ENCODE data around the gene ACTN4. TPM values are rescaled to one million over a fixed set of nuclear protein-coding genes. Genes with fewer than 3 reads are reported as not detected.

The ACTN4 gene
- total RNA-seq, 1 donor from 2014 or later = 152 TPM

DNA sequence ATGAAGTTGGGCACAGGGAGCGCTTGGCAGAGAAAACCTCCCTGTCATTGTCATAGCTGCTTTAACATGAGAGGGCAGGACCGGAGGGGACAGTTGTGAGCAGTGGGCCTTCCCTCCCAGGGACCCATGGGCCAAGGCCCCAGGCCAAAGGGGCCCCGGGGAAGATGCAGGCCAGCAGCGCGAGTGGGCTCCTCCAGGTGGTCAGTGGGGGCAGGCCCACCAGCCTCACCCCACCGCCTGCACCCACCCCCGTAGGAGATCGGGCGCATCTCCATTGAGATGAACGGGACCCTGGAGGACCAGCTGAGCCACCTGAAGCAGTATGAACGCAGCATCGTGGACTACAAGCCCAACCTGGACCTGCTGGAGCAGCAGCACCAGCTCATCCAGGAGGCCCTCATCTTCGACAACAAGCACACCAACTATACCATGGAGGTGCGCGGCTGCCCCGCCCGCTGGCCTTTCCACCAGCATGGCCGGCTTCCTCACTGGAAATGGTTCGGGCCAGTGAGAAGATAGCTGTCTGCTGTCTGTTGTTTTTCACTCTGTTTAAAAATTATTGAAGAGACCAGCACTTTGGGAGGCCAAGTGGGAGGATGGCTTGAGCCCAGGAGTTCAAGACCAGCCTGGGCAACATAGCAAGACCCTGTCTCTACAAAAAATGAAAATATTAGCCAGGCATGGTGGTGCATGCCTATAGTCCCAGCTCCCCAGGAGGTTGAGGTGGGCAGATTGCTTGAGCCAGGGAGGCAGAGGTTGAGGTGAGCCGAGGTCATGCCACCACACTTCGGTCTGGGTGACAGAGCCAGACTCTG, 78.2 kb downstream of the ACTN4 start:
- DNase-seq = no peak

DNA sequence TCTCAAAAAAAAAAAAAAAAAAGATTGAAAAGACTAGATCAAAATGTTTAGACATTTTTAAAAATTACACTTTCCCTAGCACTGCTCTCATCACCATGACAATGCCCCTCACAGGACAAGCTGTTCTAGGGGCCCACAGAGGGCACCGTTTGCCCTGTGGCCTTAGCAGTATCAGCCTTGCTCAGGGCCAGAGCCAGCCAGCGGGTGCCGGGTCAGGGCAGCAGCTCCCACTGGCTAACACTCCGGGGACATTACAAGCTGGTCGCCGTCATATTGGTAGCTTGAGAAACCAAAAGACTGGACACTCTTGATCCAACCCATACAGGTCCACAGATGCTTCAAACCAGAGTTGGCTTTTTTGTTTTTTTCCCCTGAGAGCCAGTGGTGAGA, 78.8 kb downstream of the ACTN4 start:
- no peak for DNase-seq

DNA sequence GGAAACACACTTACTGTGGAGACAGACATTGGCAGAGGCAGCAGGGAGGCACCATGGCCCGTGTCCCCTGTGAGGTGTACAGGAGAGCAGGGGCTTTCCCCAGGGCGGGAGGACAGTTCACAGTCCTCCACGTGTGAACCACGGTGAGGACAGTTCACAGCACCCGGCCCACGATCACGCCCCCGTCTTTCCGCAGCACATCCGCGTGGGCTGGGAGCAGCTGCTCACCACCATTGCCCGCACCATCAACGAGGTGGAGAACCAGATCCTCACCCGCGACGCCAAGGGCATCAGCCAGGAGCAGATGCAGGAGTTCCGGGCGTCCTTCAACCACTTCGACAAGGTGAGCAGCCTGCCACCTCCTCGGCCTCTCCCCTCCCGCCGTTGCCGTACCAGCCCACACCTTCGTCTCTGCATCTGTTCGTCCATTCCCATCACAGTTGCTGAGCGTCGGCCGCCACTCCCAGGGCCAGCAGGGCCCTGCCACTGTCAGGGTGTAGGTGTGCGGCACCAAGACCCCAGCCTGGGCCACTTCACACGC, 79.4 kb downstream of the ACTN4 start:
- no peak for DNase-seq

DNA sequence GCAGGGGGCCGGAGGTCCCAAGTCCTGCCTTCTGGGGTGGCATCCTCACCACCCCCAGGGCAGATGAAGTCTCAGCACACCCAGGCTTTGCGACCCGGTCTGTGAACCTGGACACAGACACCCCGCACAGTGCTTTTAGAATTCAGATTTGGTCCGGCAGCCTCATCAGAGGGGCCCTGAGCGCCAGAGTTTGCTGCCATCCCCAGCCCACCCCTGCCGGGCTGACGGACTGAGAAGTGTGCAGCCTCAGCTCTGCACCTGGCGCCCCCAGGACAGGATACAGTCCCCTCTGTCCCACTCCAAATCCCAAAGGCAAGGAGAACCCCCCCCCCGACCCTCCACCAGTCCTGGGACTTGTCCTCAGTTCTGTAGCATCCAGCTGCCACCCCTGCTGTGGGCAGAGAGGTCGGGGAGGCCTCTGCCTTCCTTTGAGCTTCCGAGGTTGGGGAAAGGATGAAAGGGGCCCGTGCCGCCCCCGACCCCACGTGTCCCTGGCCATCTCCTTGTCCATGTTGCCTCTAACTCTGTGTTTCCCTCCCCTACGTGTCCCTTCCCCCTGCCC, 79.9 kb downstream of the ACTN4 start:
- no peak for DNase-seq

DNA sequence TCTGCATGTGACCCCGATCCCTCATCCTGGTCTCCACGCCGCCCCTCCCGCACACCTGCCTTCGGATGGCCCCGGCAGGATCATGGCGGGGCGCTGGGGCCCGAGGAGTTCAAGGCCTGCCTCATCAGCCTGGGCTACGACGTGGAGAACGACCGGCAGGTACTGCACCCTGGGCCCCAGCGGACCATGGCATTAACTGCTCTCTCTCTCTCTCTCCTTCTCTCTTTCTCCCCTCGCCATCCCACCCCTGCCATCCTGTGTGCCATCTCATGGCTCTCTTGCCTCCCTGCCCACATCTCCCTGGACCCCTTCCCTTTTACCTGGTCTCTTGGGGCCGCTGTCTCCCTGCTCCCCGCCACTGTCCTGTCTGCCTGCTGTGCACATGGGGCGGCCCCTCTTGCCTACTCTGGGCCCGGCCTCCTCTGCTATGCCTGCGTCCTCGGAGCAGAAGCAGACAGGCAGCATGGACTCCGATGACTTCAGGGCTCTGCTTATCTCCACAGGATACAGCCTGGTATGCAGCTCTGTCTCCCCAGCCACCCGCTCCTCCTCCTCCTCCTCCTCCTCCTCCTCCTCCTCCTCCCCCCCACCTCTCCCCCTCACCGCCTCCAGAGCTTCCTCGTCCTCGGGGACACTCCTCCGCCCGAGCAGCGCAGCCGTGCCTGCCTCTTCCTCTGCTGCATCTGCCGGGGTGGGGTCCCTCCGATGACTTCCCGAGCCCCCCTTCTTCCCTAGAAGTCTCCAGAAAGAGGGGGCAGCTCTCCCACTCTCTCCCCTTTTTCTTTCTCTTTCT, 80.6 kb downstream of the ACTN4 start:
- no peak for DNase-seq

DNA sequence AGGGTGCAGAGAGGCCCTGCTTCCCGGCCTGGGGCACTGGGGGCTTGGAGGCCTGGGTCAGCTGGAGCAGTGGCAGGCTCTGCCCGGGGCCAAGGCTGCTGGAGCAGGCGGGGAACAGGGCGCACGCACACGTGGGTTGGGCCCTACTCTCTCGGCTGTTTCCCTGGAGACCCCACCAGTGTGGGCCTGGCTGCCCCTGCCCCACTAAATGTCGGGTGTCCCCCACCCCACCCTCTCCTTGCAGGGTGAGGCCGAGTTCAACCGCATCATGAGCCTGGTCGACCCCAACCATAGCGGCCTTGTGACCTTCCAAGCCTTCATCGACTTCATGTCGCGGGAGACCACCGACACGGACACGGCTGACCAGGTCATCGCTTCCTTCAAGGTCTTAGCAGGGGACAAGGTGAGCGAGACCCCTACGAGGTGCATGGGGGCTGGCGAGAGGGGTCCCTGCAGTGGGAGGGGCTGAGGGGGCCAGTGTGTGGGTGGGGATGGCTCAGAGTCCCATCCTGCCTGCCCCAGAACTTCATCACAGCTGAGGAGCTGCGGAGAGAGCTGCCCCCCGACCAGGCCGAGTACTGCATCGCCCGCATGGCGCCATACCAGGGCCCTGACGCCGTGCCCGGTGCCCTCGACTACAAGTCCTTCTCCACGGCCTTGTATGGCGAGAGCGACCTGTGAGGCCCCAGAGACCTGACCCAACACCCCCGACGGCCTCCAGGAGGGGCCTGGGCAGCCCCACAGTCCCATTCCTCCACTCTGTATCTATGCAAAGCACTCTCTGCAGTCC, 81.5 kb downstream of the ACTN4 start:
- no peak for DNase-seq

DNA sequence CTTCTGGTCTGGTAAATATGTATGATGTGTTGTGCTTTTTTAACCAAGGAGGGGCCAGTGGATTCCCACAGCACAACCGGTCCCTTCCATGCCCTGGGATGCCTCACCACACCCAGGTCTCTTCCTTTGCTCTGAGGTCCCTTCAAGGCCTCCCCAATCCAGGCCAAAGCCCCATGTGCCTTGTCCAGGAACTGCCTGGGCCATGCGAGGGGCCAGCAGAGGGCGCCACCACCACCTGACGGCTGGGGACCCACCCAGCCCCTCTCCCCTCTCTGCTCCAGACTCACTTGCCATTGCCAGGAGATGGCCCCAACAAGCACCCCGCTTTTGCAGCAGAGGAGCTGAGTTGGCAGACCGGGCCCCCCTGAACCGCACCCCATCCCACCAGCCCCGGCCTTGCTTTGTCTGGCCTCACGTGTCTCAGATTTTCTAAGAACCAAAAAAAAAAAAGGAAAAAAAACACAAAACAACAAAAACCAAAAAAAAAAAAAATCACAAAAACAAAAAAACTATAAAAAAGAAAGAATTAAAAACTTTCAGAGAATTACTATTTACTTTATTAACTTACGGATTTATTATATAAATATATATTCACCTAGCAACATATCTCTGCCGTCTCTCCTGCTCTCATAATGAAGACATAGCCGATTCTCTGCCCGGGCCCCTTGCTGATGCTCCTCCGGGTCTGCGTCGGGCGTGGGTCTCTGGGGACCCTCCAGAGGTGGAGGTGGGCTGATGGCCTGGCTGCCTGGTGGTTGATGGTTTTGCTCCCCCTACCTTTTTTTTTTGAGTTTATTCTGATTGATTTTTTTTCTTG, 82.4 kb downstream of the ACTN4 start:
- DNase-seq = no peak

DNA sequence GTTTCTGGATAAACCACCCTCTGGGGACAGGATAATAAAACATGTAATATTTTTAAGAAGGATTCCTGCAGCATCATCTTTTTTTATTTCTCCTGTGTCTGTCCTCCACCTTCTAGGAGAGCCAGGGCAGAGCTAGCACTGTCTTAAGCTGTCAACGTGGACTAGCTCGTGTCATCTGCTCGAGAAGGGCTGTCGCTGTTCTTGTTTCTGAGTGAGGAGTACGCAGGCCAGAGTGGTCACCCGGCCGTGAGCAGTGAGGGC, 83.0 kb downstream of the ACTN4 start:
- DNase-seq = no peak

DNA sequence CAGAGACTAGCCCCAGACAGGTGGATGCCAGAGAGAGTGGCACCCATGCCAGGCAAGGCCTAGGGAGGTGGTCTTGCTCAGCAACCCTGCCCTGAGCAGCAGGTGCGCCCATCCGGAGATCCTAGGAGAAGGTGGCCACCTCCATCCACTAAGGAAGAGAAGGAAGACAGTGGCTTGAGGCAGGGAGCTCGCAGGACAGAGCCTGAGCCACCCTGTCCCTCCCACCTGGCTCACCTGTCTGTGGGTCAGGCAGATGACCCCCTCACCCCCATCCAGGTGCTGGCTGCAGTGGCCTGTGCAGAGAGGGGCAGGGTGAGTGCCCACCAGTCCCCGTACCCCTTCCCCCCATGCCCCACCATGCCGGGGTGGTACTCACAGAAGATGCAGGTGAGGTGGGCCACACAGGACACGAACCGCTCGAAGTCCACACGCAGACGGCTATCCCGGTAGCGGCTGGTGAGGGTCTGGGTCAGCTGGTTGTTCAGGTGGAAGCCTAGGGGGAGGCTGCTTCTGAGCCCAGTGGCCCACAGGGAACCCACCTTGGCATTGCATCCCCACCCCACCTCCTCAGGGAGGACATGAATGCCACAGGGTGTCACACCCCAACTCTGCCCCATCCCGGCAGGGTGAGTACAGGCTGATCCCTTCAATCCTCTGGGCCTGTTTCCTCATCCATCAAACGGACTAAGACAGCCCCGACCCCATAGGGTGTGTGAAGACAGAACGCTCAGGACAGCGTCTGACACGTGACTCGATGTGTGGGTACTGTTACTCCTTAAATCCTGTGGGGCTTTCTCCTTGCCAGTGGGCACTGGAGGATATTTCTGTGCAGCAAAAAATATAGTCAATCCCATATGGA, 83.5 kb downstream of the ACTN4 start:
- no peak for DNase-seq

DNA sequence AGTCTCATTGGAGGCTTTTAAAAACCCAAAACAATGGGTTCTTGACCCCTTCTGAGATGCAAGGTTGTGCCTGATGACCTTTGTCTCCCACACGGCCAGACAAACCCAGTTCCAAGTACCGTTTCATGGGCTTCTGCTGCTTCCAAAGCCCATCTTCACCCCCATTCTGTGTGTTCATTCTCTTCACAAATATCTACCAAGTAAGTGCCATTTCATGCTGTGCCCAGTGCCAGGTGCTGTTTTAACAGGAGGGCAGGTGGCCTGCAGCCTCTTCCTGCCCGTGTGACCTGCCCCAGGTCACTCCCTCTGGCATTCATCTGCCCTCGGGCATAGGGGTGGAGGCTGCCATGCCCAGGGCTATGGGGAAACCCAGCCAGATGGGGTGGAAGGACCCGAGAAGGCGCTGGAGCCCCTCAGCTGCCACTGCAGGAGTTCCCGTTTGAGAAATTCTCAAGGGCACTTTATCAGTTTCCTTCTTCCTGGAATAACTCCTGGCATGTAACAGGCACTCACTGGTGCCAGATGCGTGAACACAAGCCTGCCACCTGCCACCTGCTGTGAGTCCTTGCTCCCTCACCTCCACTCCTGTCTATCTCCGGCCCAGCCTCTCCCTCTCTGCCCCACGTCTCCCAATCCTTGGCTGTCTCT, 84.3 kb downstream of the ACTN4 start:
- no peak for DNase-seq

DNA sequence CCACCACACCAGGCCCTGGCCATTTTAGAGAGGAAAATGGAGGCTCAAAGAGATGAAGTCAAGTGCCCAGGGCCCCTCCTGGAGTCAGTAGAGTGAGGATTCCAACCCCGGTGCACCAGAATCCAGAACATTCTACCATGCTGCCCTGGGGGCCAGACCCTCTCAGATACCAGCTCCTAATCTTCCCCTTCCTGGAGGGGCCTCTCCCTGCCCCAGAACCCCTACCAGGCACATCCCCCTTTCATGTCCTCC, 85.7 kb downstream of the ACTN4 start:
- no peak for DNase-seq

DNA sequence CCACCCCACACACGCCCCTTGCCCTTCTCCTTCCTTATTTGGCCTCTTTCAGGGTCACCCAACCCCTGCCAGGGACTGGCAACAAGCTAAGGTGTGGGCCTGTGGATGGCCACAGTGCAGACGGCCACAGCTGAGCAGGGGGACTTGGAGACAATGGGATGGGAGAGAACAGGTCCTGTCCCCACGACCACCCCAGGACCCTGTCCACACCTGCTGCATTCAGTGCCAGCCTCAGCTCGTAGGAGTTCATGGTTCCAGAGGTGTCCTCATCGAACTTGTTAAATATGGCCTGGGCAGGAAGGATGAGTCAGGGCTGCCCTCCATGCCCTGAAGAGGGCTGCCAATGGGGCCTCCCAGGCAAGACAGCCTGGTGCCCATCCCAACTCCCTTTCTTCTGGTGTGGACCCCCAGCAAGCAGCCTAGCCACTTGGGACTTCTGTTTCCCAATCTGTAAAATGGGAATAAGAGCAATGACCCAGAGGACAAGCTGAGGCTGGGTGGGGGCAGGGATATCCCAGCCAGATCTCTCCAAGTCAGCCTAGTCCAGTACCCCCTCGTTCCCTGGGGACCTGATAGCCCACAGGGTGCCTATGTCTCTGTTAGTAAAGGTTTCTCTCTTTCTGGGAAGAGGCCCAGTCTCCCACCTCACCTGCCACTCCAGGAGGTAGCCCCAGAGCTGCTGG, 86.2 kb downstream of the ACTN4 start:
- no peak for DNase-seq

DNA sequence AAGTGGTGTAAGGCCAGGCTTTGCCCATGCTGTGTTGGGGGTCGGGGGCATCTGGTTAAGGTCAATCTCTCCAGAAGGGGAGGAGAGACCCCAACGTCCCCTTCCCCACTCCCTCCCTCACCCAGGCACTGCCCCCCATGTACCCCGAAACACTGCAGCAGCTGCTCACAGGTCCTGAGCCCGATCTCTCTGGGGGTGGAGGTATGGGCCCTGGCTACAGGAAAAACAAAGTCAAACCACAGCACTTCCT, 86.7 kb downstream of the ACTN4 start:
- DNase-seq = no peak

DNA sequence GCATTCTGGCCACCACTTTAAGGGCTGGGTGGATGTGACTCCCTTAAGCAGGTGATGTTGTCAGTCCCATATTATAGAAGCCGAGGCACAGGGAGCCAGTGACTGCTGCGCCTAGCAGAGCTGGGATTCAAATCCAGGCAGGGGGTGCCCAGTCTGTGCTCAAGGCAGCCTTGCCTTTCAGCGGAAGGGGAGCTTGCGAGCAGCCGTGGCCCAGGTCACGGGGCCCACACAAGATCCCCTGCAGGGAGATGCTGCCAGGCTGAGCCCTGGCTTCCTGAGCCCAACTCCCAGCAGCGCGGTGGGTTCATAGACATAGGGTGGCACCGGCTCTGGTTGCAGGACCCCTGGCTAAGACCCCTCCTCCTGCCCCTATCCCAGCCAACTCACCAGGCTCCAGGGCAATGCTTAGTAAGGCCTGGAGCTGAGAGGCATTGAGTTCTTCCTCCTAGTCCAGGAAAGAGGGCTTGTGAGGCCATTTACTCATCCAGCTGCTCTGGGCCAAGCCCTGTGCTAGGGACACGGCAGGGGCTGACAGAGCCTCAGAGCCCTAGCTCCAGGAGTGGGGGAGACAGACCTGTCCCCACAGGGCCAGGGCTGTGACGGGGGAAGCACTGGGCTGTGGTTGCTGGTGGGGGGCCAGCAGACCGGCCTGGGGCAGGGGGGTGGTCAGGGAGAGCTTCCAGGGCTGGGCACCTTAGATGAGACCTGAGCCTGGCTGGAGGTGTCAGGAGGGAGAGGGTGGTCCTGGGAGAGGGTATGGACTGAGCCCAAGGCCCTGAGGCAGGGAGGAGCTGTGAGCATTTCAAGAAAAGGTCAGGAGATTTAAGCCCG, 87.2 kb downstream of the ACTN4 start:
- no peak for DNase-seq

DNA sequence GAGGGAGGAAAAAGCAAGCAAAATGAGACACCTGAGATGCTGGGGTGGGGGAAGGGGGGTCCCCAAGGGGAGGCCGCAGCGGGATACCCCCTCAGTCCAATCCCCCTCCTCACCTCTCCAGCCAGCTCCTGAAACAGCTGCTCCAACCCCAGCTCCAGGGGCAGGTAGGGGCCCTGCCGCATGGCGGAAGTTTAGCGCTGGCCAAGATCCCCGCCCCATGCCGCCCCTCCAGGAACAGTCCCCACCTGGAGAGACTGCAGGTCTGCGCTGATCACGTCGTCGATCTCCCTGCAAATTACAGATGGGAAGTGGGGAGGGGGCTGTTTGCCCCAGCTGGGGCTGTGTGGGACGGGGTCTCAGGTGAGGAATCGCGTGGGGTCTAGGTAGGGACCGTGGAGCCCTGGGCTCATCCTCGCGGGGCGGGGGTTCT, 87.8 kb downstream of the ACTN4 start:
- DNase-seq = no peak

DNA sequence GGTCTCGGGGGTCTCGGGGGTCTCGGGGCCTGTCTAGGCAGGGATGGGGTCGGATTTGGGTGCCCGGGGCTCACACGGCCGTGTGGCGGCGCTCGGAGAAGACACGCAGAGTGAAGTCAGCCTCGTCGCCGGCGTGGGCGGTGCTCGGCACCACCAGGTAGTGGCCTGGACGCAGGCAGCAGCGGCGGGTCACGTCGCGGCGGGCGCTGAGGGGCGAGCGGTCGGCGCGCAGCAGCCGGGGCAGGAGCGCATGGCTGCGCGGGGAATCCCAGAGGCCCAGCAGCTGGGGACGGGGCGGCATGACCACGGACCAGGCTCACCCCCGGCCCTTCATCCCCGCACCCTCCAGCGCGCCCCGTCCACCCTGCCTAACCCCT, 88.6 kb downstream of the ACTN4 start:
- DNase-seq = no peak

DNA sequence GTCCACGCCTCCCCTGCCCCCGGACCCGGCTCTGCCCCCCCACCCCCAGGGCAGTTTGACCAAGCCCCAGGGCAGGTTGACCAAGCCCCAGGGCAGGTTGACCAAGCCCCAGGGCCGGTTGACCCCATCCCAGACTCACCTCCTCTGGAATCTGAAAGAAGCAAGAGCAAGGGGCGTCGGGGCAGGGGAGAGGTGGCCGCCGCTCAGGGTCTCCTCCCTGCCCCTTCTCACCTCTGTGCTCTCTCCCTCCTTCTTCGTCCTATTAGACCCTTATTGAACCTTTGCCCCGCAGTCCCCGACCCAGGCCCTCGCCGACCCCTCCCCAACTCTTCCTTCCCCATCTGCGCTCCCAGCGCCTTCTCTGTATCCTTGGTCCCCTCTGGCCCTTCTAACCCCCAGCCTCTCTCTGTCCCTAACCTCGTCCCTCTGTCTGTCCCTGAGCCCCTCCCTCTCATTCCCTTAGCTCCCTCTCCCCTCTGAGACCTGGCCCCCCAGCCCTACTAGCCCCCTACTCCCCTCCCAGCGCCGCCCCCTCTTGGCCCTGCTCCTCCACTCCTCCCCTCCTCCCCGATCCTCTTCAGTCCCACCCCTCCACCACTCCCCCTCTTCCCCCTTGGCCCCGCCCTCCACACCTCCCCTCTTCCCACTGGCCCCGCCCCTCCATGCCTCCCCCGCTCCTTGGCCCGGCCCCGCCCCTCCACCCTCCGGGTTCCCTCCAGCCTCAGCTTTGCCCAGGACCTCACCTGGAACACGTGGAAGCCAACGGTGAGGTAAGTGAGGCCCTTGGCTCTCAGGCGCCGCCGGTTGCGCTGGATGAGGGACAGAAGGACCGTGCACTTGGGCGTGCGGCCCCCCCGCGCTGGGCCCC, 89.2 kb downstream of the ACTN4 start:
- no peak for DNase-seq

DNA sequence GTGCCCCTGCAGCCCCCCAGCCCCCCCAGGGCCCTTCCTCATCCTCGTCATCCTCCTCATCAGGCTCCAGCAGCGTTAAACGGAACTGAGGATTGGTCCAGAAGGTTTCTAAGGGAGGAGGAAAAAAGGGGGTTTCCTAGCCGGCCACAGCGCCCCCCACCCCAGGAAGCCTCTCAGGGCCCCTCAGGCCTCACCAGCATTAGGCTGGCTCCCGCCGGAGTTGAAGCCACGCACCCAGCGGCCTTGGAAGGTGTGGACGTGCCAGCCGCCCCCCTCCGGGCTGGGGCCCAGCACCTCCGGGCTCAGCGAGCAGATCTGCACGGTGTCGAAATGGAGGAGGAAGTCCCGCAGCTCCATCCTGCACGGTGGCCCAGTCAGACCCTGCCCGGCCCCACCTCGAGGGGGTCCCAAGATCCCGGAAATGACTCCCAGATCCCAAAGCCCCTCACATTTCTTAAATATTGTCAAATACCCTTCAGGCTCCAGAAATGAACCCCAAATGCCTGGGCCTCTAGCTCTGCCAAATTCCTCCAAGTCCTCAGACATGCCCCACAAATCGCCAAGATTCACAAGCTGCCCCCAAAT, 89.9 kb downstream of the ACTN4 start:
- DNase-seq = no peak
